GM21576 (cell line): ENCODE data around the gene DMD.

Experiments
- ATAC-seq: cut with Tn5 transposase; IDR thresholded peaks from one replicate; pipeline ENCODE4 v1.9.1; 2021; ENCODE audit warnings: mild to moderate bottlenecking, moderate library complexity; ENCODE audit not compliant: unreplicated experiment

DMD gene

GRCh38 chrX:31154946-31155345 is 2056.4 kb downstream of the DMD start:
- no peak for ATAC-seq

- no peak for ATAC-seq
These were observed 2057.8 kb downstream of the DMD start for GRCh38 chrX:31153475-31154047.

GRCh38 chrX:31147175-31147574 is 2064.2 kb downstream of the DMD start:
- no peak for ATAC-seq

GRCh38 chrX:31139961-31140360 is 2071.4 kb downstream of the DMD start:
- ATAC-seq: no peak

- ATAC-seq: no peak
These were observed 2073.2 kb downstream of the DMD start for GRCh38 chrX:31138124-31138523.

- ATAC-seq: peak; percentile 92
These were observed 2075.2 kb downstream of the DMD start for GRCh38 chrX:31136144-31136611.

- ATAC-seq: no peak
These were observed 2078.5 kb downstream of the DMD start for GRCh38 chrX:31132821-31133241.

GRCh38 chrX:31130457-31131220 is 2080.7 kb downstream of the DMD start:
- ATAC-seq: no peak

GRCh38 chrX:31128855-31129254 is 2082.5 kb downstream of the DMD start:
- ATAC-seq: no peak

GRCh38 chrX:31127716-31128115 is 2083.6 kb downstream of the DMD start:
- ATAC-seq: no peak

- no peak for ATAC-seq
These were observed 2085.1 kb downstream of the DMD start for GRCh38 chrX:31126205-31126604.

GRCh38 chrX:31124536-31124935 is 2086.8 kb downstream of the DMD start:
- no peak for ATAC-seq

- ATAC-seq: no peak
These were observed 2088.0 kb downstream of the DMD start for GRCh38 chrX:31123335-31123734.

- no peak for ATAC-seq
These were observed 2094.1 kb downstream of the DMD start for GRCh38 chrX:31117266-31117665.

- ATAC-seq: no peak
These were observed 2096.0 kb downstream of the DMD start for GRCh38 chrX:31115398-31115797.

- ATAC-seq: no peak
These were observed 2096.5 kb downstream of the DMD start for GRCh38 chrX:31114858-31115257.

- ATAC-seq: no peak
These were observed 2098.9 kb downstream of the DMD start for GRCh38 chrX:31112226-31112999.

GRCh38 chrX:31110657-31111056 is 2100.7 kb downstream of the DMD start:
- ATAC-seq: no peak

GRCh38 chrX:31099536-31100090 is 2111.7 kb downstream of the DMD start:
- ATAC-seq: peak; percentile 72

- no peak for ATAC-seq
These were observed 2113.3 kb downstream of the DMD start for GRCh38 chrX:31098079-31098478.

GRCh38 chrX:31093639-31093975 is 2117.7 kb downstream of the DMD start:
- ATAC-seq: no peak
